HCT116 (cell line): ENCODE data around the gene TBX15. TPM values are rescaled to one million over a fixed set of nuclear protein-coding genes. Genes with fewer than 3 reads are reported as not detected.

ENCODE experiments used
- ATAC-seq: fragments of 200-7000 bp; cut with Tn5 transposase; 2 replicates; pipeline ENCODE4 v1.9.1; 2020; ENCODE audit warnings: mild to moderate bottlenecking, moderate library complexity
- BruUV-seq: library from RNA; stranded (reverse); fragments of 400-500 nt; replicated peaks from 2 replicates; lab custom pipeline; 2021; lab: Mats Ljungman, UMichigan
- CTCF ChIA-PET: fragments of 300-600 bp; sonication (Branson Sonifier 250); formaldehyde crosslinking; loops from one replicate; lab custom pipeline; 2021; ENCODE audit warnings: antibody characterized with exemption; lab: Charles Lee
- POLR2A ChIA-PET: fragments of 300-600, 350-600 bp; sonication (Branson Sonifier 250); formaldehyde crosslinking; loops from one replicate; lab custom pipeline; 2021; ENCODE audit warnings: antibody characterized with exemption; lab: Charles Lee
- RAD21 ChIA-PET, 2 experiments: fragments of 300-600 bp; sonication (Branson Sonifier 250); formaldehyde crosslinking; loops; one replicate each; lab custom pipeline; 2023; ENCODE audit warnings: low total read pairs in 2 of 2; ENCODE audit not compliant: uncharacterized antibody in 2 of 2, unreplicated experiment in 2 of 2, low non-redundant PET in 1 of 2; lab: Charles Lee
- DNase-seq: peaks from one replicate; pipeline ENCODE4 v3.0.0-alpha.2; 2010; ENCODE audit warnings: low read depth, low spot score
- H2AFZ ChIP-seq: fragments of 200-600 bp; shearing (Covaris generic), sonication (generic); 2 replicates; pipeline ENCODE4 v1.6.1; 2017; ENCODE audit warnings: low read depth, mixed run types, mixed read lengths, antibody characterized with exemption, low read length; ENCODE audit not compliant: poor library complexity, severe bottlenecking
- H3K27ac ChIP-seq: 2 replicates; pipeline ENCODE4 v1.5.1; 2012; ENCODE audit warnings: low read depth, low read length
- H3K27me3 ChIP-seq: fragments of 200-600 bp; sonication (generic); 2 replicates; pipeline ENCODE4 v1.6.1; 2016; ENCODE audit warnings: mixed run types, low read length, mixed read lengths; ENCODE audit not compliant: insufficient read depth
- H3K36me3 ChIP-seq, 2 experiments: fragments of 200-500 bp in 1 of 2; fragments of 200-600 bp in 1 of 2; sonication (Bioruptor generic) in 1 of 2; sonication (generic) in 1 of 2; 2 replicates each; pipeline versions ENCODE4 v1.5.1 to v1.6.1; 2014 to 2016; ENCODE audit warnings: low read length in 2 of 2, inconsistent platforms in 1 of 2, mixed read lengths in 1 of 2, mixed run types in 1 of 2; ENCODE audit not compliant: insufficient read depth in 2 of 2, control insufficient read depth in 1 of 2
- H3K4me1 ChIP-seq, 2 experiments: fragments of 200-600 bp in 1 of 2; sonication (generic) in 1 of 2; 2 replicates each; pipeline versions ENCODE4 v1.5.1 to v1.6.1; 2012 to 2017; ENCODE audit warnings: low read length in 2 of 2, inconsistent platforms in 1 of 2, mild to moderate bottlenecking in 1 of 2, mixed read lengths in 1 of 2, mixed run types in 1 of 2, moderate library complexity in 1 of 2; ENCODE audit not compliant: insufficient read depth in 2 of 2, control insufficient read depth in 1 of 2
- H3K4me2 ChIP-seq: fragments of 200-600 bp; sonication (generic); 2 replicates; pipeline ENCODE4 v1.6.1; 2017; ENCODE audit warnings: mixed run types, low read length, mixed read lengths
- H3K4me3 ChIP-seq, 2 experiments: fragments of 200-600 bp in 1 of 2; sonication (generic) in 1 of 2; replicated peaks in 1 of 2; 2 replicates each; pipeline ENCODE4 v1.5.1; 2011 to 2016; ENCODE audit warnings: low read length in 2 of 2, control low read depth in 1 of 2, low read depth in 1 of 2, mild to moderate bottlenecking in 1 of 2, mixed read lengths in 1 of 2, mixed run types in 1 of 2
- H3K79me2 ChIP-seq: fragments of 200-600 bp; sonication (generic); 2 replicates; pipeline ENCODE4 v1.6.1; 2017; ENCODE audit warnings: mild to moderate bottlenecking, mixed run types, low read length, moderate library complexity, mixed read lengths; ENCODE audit not compliant: insufficient read depth
- H3K9ac ChIP-seq: fragments of 200-600 bp; sonication (generic); 2 replicates; pipeline ENCODE4 v1.6.1; 2016; ENCODE audit warnings: low read length, mixed read lengths
- H3K9me2 ChIP-seq: fragments of 200-600 bp; sonication (generic), shearing (Covaris generic); 2 replicates; pipeline ENCODE4 v1.6.1; 2017; ENCODE audit warnings: mixed run types, mild to moderate bottlenecking, moderate library complexity; ENCODE audit not compliant: insufficient read depth
- H3K9me3 ChIP-seq, 2 experiments: fragments of 200-500 bp in 1 of 2; fragments of 200-600 bp in 1 of 2; sonication (Bioruptor generic) in 1 of 2; sonication (generic) in 1 of 2; 2 replicates each; pipeline ENCODE4 v1.6.1; 2014 to 2017; ENCODE audit warnings: low read length in 2 of 2, mixed read lengths in 2 of 2, inconsistent platforms in 1 of 2, low read depth in 1 of 2, mild to moderate bottlenecking in 1 of 2, mixed run types in 1 of 2, moderate library complexity in 1 of 2; ENCODE audit not compliant: control insufficient read depth in 1 of 2, insufficient read depth in 1 of 2
- H4K20me1 ChIP-seq: fragments of 200-600 bp; sonication (generic), shearing (Covaris generic); 2 replicates; pipeline ENCODE4 v1.6.1; 2017; ENCODE audit warnings: mixed run types, mild to moderate bottlenecking, moderate library complexity; ENCODE audit not compliant: insufficient read depth
- CEBPB ChIP-seq: IDR thresholded peaks from 2 replicates; pipeline ENCODE4 v1.6.1; 2012; ENCODE audit warnings: low read depth
- CTCF ChIP-seq, 3 experiments: fragments of 200-600 bp in 1 of 3; sonication (generic) in 1 of 3; IDR thresholded peaks in 2 of 3; conservative IDR thresholded peaks in 1 of 3; 2 replicates each; pipeline ENCODE4 v1.5.1; 2012 to 2017; ENCODE audit warnings: low read depth in 2 of 3, low read length in 2 of 3, antibody characterized with exemption in 1 of 3, borderline replicate concordance in 1 of 3, control low read depth in 1 of 3, mild to moderate bottlenecking in 1 of 3, mixed read lengths in 1 of 3, mixed run types in 1 of 3, moderate library complexity in 1 of 3; ENCODE audit not compliant: insufficient read depth in 1 of 3
- EGR1 ChIP-seq: IDR thresholded peaks from 2 replicates; pipeline ENCODE4 v1.6.1; 2012; ENCODE audit warnings: low read depth
- ELF1 ChIP-seq: IDR thresholded peaks from 2 replicates; pipeline ENCODE4 v1.6.1; 2012; ENCODE audit warnings: low read depth, borderline replicate concordance
- EZH2 ChIP-seq: fragments of 200-600 bp; sonication (generic); IDR thresholded peaks from 2 replicates; pipeline ENCODE4 v1.6.1; 2017; ENCODE audit warnings: antibody characterized with exemption, mixed run types
- EZH2phosphoT487 ChIP-seq: fragments of 200-600 bp; IDR thresholded peaks from 2 replicates; pipeline ENCODE4 v1.6.1; 2018; ENCODE audit warnings: antibody characterized with exemption, borderline replicate concordance
- JUND ChIP-seq: IDR thresholded peaks from 2 replicates; pipeline ENCODE4 v1.6.1; 2012
- POLR2AphosphoS5 ChIP-seq: IDR thresholded peaks from 2 replicates; pipeline ENCODE4 v1.6.1; 2011; ENCODE audit warnings: mild to moderate bottlenecking, low read depth, low read length, moderate library complexity
- RAD21 ChIP-seq: IDR thresholded peaks from 2 replicates; pipeline ENCODE4 v1.6.1; 2012; ENCODE audit warnings: low read depth, mild to moderate bottlenecking
- TCF7L2 ChIP-seq: IDR thresholded peaks from 2 replicates; pipeline ENCODE4 v1.7.0; 2011; ENCODE audit warnings: borderline replicate concordance, inconsistent platforms; ENCODE audit not compliant: insufficient read depth, insufficient read length; ENCODE audit errors: extremely low read depth
- ZNF274 ChIP-seq: fragments of 200-500 bp; sonication (Bioruptor generic); IDR thresholded peaks from 2 replicates; pipeline ENCODE4 v1.6.1; 2014; ENCODE audit warnings: mild to moderate bottlenecking, low read depth, low read length, inconsistent platforms
- intact Hi-C: fragments of 100-400 bp; cut with micrococcal nuclease; formaldehyde crosslinking; loops from 2 replicates; pipeline ENCODE4 v1.10.0; 2022
- total RNA-seq: library from RNA; stranded (reverse); gene quantifications from one replicate; pipeline ENCODE4 v1.2.1, GENCODE V29; 2021; ENCODE audit not compliant: unreplicated experiment
- TF ChIP-seq, protein P1 (sequence below): IDR thresholded peaks from 2 replicates; pipeline ENCODE4 v1.6.1; 2012; ENCODE audit warnings: low read depth
- TF ChIP-seq, protein P2 (sequence below): IDR thresholded peaks from 2 replicates; pipeline ENCODE4 v1.6.1; 2012

Gene TBX15
- total RNA-seq, 1 experiment from 2014 or later, result not detected

DNA sequence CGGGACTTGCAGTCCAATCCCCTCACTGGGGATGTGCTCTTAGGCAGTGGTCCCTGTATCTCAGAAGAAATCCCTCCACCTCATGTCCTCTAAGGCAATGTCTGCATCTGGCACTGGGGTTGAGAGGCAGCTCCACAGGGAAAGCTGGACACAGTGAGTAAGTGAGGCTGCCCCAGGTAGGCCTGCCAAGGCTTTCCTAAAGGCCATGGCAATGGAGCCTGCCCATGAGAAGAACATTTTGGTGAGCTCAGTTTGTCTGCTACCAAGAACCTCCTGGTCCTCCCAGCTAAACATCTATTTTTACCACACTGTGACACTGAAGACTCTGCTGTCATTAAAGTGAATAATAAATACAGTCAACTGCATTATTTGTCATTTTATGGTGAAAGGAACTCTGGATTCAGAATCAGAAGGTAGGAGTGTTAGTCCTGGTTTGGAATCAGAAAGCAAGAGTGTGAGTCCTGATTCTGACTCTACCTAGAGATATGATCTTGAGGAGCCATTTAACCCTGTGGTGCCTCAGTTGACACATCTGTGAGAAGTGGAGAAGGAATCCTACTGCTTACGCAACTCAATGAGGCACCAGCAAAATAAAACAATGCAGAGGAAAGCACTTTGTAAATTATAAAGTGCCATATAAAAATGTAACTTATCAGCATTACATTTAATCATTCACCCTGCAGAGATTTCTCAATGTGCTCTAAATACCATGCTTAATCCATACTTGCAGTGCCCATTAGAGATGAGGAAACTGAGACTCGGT is 41.0 kb downstream of the TBX15 start:
- CTCF ChIA-PET, result no interaction called here

More for the DNA sequence above, 41.0 kb downstream of the TBX15 start:
- no peak for DNase-seq
- H3K36me3 ChIP-seq, result no peaks in the 10 kb centered on the region
- no peak overlapping the region for H3K27ac ChIP-seq
- RAD21 ChIA-PET, result no interaction called here
- no peaks in the 10 kb centered on the region for H4K20me1 ChIP-seq
- no peak overlapping the region for H3K9ac ChIP-seq
- no peak overlapping the region for H3K4me3 ChIP-seq
- no peak overlapping the region for H2AFZ ChIP-seq
- H3K27me3 ChIP-seq, result peaks cover 24% of the 10 kb centered on the region
- ATAC-seq, result no peak
- H3K4me2 ChIP-seq, result no peak overlapping the region
- TF ChIP-seq, protein P1, sequence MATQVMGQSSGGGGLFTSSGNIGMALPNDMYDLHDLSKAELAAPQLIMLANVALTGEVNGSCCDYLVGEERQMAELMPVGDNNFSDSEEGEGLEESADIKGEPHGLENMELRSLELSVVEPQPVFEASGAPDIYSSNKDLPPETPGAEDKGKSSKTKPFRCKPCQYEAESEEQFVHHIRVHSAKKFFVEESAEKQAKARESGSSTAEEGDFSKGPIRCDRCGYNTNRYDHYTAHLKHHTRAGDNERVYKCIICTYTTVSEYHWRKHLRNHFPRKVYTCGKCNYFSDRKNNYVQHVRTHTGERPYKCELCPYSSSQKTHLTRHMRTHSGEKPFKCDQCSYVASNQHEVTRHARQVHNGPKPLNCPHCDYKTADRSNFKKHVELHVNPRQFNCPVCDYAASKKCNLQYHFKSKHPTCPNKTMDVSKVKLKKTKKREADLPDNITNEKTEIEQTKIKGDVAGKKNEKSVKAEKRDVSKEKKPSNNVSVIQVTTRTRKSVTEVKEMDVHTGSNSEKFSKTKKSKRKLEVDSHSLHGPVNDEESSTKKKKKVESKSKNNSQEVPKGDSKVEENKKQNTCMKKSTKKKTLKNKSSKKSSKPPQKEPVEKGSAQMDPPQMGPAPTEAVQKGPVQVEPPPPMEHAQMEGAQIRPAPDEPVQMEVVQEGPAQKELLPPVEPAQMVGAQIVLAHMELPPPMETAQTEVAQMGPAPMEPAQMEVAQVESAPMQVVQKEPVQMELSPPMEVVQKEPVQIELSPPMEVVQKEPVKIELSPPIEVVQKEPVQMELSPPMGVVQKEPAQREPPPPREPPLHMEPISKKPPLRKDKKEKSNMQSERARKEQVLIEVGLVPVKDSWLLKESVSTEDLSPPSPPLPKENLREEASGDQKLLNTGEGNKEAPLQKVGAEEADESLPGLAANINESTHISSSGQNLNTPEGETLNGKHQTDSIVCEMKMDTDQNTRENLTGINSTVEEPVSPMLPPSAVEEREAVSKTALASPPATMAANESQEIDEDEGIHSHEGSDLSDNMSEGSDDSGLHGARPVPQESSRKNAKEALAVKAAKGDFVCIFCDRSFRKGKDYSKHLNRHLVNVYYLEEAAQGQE, result no peak
- no peak for TF ChIP-seq ZNF274
- TF ChIP-seq CTCF (IDR thresholded peaks at IDR 0.05 in 2 of 3, conservative IDR thresholded peaks at IDR 0.05 in 1 of 3; ENCODE audit: borderline replicate concordance in 1 of 3, insufficient read depth in 1 of 3, low read depth in 2 of 3, low read length in 2 of 3), result no peak
- no peak for TF ChIP-seq EZH2
- TF ChIP-seq EGR1, result no peak
- TF ChIP-seq TCF7L2, result no peak
- no peak for TF ChIP-seq ELF1
- TF ChIP-seq JUND, result no peak
- TF ChIP-seq RAD21, result no peak
- no peak for TF ChIP-seq POLR2AphosphoS5
- TF ChIP-seq, protein P2, sequence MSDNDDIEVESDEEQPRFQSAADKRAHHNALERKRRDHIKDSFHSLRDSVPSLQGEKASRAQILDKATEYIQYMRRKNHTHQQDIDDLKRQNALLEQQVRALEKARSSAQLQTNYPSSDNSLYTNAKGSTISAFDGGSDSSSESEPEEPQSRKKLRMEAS, result no peak
- no peak for TF ChIP-seq CEBPB
- TF ChIP-seq EZH2phosphoT487, result no peak
- TF ChIP-seq, all 23 proteins: peak for 0
- Histone ChIP-seq H3K9me3 (no peaks in the 10 kb centered on the region), H3K9me2 (no peaks in the 10 kb centered on the region), H3K79me2 (no peaks in the 10 kb centered on the region), H3K4me1 (no peaks in the 10 kb centered on the region)
- intact Hi-C loops, result no loop called here
- BruUV-seq, result no TSS peak
- POLR2A ChIA-PET, result no interaction called here
